HepG2 (cell line): ENCODE measurements around the gene CDC42SE1.

Source experiments
- FOXK2 ChIP-seq: fragments of 450-650 bp; IDR thresholded peaks from 2 replicates; pipeline ENCODE4 v1.6.1; 2016
- MYC ChIP-seq: sonication (generic); formaldehyde crosslinking; IDR thresholded peaks from 2 replicates; pipeline ENCODE4 v1.9.0; 2021; ENCODE audit warnings: missing genetic modification reagents, borderline replicate concordance

DNA sequence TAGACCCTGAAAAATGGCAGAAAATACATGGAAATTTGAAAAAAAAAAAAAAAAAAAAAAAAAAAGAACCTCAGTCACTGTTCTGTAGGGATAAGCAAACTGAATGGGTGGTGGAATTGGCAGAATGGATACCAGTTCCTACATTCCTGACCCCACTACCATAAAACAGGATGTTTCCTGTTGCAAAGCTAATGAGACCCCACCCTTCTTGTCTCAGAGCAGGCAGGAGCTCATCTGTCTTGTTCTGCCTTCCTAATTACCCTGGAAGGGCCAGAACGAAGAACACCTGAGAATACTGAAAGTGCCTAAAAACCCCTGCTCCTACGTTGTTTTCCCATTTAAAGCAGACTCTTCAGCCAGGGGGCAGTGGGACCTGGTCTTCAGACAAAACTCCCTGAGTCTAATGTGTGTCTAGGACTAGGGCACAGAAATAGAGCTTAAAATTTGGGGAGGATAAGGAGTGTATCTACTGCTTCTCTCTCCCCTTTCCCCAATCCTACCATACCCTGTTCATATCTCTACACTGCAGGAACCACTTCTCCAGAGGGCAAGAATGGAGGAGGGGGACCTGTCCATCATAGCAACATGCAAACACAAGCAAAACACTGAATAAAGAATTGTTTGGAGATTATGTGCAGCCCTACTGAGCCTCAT, 7.9 kb downstream of the CDC42SE1 start:
- TF ChIP-seq FOXK2 (no peak), MYC (CRISPR knock-in tag) (no peak)
